AG04449 (cell line): ENCODE data around the gene SLX9.

ENCODE experiments used
- CTCF ChIA-PET: fragments of 350-600 bp; formaldehyde crosslinking; extraction: SDS; loops from one replicate; lab custom pipeline; 2021; ENCODE audit warnings: antibody characterized with exemption; lab: Yijun Ruan, JAX
- POLR2A ChIA-PET: fragments of 400-600, 350-600 bp; formaldehyde crosslinking; extraction: SDS; loops from one replicate; lab custom pipeline; 2020; ENCODE audit warnings: antibody characterized with exemption, inconsistent platforms; lab: Yijun Ruan, JAX
- DNase-seq: peaks from one replicate; pipeline ENCODE4 v3.0.0-alpha.2; 2010; ENCODE audit warnings: low read depth, low spot score
- H3K4me3 ChIP-seq: 2 replicates; pipeline ENCODE4 v1.5.1; 2011; ENCODE audit warnings: low read depth, mild to moderate bottlenecking, control low read depth, low read length
- TF ChIP-seq, protein P1 (sequence below): IDR thresholded peaks from one replicate; pipeline ENCODE4 v1.5.1; 2011; ENCODE audit warnings: mild to moderate bottlenecking, moderate library complexity, low read length, control low read depth, inconsistent platforms; ENCODE audit not compliant: insufficient read depth; ENCODE audit errors: missing control alignments

Gene SLX9

GRCh38 chr21:44982558-44983250 is 42.9 kb downstream of the SLX9 start:
- TF ChIP-seq, protein P1, sequence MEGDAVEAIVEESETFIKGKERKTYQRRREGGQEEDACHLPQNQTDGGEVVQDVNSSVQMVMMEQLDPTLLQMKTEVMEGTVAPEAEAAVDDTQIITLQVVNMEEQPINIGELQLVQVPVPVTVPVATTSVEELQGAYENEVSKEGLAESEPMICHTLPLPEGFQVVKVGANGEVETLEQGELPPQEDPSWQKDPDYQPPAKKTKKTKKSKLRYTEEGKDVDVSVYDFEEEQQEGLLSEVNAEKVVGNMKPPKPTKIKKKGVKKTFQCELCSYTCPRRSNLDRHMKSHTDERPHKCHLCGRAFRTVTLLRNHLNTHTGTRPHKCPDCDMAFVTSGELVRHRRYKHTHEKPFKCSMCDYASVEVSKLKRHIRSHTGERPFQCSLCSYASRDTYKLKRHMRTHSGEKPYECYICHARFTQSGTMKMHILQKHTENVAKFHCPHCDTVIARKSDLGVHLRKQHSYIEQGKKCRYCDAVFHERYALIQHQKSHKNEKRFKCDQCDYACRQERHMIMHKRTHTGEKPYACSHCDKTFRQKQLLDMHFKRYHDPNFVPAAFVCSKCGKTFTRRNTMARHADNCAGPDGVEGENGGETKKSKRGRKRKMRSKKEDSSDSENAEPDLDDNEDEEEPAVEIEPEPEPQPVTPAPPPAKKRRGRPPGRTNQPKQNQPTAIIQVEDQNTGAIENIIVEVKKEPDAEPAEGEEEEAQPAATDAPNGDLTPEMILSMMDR, result no peak
- DNase-seq, result no peak
- POLR2A ChIA-PET, result no interaction called here
- H3K4me3 ChIP-seq, result no peak overlapping the region
- CTCF ChIA-PET, result no interaction called here

GRCh38 chr21:44983421-44984206 is 43.8 kb downstream of the SLX9 start:
- no peak overlapping the region for H3K4me3 ChIP-seq
- TF ChIP-seq, protein P1, result no peak
- ChIA-PET CTCF (interaction anchor here (1.0 kb wide), 1 partner anchor 154 kb away, joined by 3 read pairs; no protein-coding TSS in a partner anchor), POLR2A (no interaction called here)
- DNase-seq, result no peak

- CTCF ChIA-PET, result interaction anchor here (1.0 kb wide), 1 partner anchor 153 kb away, joined by 3 read pairs; no protein-coding TSS in a partner anchor
- H3K4me3 ChIP-seq, result no peak overlapping the region
- TF ChIP-seq, protein P1, result no peak
- POLR2A ChIA-PET, result no interaction called here
- DNase-seq, result no peak
Observed at GRCh38 chr21:44984428-44984791, 44.6 kb downstream of the SLX9 start.

DNA sequence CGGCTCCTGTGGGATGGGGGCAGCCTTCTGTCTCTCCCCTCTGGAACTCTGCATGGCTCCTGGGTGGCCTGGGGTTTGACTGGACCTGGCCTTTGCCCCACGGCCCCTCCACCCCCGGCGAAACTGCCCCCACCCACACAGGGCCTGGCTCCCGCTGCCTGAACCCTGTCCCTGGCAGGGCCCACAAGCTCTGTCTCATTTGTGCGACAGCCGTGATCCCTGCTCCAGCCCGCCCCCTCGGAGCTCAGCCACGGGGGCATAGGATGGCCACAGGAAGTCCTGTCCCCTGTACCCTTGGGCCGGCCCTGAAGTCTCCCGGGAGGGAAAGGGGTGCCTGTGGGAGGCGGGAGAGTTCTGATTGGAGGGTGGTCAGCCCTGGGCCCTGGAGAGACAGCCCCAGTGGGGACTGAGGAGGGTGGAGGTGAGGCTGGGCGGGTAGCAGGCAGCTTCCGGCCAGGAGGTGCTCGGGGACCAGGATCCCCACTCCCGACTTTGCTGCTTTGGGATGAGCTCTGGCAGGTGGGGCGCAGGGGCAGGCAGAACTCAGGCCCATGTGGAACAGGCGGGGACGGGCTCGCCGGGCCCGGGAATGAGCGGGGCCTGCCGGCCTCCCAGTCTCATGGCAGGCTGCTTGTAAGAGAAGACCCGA is 45.1 kb downstream of the SLX9 start:
- POLR2A ChIA-PET, result no interaction called here
- CTCF ChIA-PET, result interaction anchor here (0.7 to 1.0 kb wide), 3 partner anchors 15 to 153 kb away, joined by 3 read pairs; no protein-coding TSS in a partner anchor

GRCh38 chr21:44985441-44986401 is 45.9 kb downstream of the SLX9 start:
- ChIA-PET CTCF (interaction anchor here (0.7 to 0.9 kb wide), 2 partner anchors 16 to 152 kb away, joined by 3 read pairs; no protein-coding TSS in a partner anchor), POLR2A (no interaction called here)
- DNase-seq, result no peak
- no peak overlapping the region for H3K4me3 ChIP-seq
- TF ChIP-seq, protein P1, result no peak

More for the DNA sequence above, 45.1 kb downstream of the SLX9 start:
- no peak overlapping the region for H3K4me3 ChIP-seq
- TF ChIP-seq, protein P1, result no peak
- no peak for DNase-seq
